Endothelial cell (in vitro differentiated cells): ENCODE data around the gene NTN1. TPM values are rescaled to one million over a fixed set of nuclear protein-coding genes. Genes with fewer than 3 reads are reported as not detected.

Experiments used
- DNase-seq: peaks from one replicate; pipeline ENCODE4 v3.0.0; 2021; ENCODE audit warnings: low spot score
- H3K27ac Mint-ChIP-seq: one replicate; pipeline ENCODE4 v1.8.0; 2021; ENCODE audit warnings: mixed read lengths, inconsistent platforms; ENCODE audit not compliant: unreplicated experiment
- H3K27me3 Mint-ChIP-seq: one replicate; pipeline ENCODE4 v1.8.0; 2021; ENCODE audit warnings: mild to moderate bottlenecking, moderate library complexity, mixed read lengths, inconsistent platforms; ENCODE audit not compliant: unreplicated experiment
- H3K36me3 Mint-ChIP-seq: one replicate; pipeline ENCODE4 v1.8.0; 2021; ENCODE audit warnings: mild to moderate bottlenecking, low read depth, mixed read lengths, inconsistent platforms; ENCODE audit not compliant: unreplicated experiment
- H3K4me1 Mint-ChIP-seq: one replicate; pipeline ENCODE4 v1.8.0; 2021; ENCODE audit warnings: mild to moderate bottlenecking, mixed read lengths, inconsistent platforms; ENCODE audit not compliant: unreplicated experiment
- H3K4me3 Mint-ChIP-seq: one replicate; pipeline ENCODE4 v1.8.0; 2021; ENCODE audit warnings: mild to moderate bottlenecking, mixed read lengths, inconsistent platforms; ENCODE audit not compliant: unreplicated experiment
- H3K9me3 Mint-ChIP-seq: one replicate; pipeline ENCODE4 v1.8.0; 2021; ENCODE audit warnings: mixed read lengths, inconsistent platforms; ENCODE audit not compliant: unreplicated experiment
- CTCF ChIP-seq: fragments of 200-600 bp; sonication (generic); IDR thresholded peaks from one replicate; pipeline ENCODE4 v1.5.0; 2021; ENCODE audit warnings: antibody characterized with exemption; ENCODE audit not compliant: unreplicated experiment
- total RNA-seq: library from RNA; stranded (reverse); fragmentation: NEBNext Ultra II Directional; extraction: Animal tissue kit (Norgen Biotek cat#: 25700); gene quantifications from one replicate; pipeline ENCODE4 v1.2.1, GENCODE V29; 2021; ENCODE audit not compliant: unreplicated experiment

NTN1 gene
- total RNA-seq, 1 donor from 2014 or later: 6.6 TPM

- TF ChIP-seq CTCF: no peak
- H3K27ac Mint-ChIP-seq: no peak overlapping the region
- H3K4me1 Mint-ChIP-seq: no peaks in the 10 kb centered on the region
- H3K4me3 Mint-ChIP-seq: no peak overlapping the region
- peaks cover 4% of the 10 kb centered on the region for H3K36me3 Mint-ChIP-seq
- no peak for DNase-seq
- peaks cover 2% of the 10 kb centered on the region for H3K27me3 Mint-ChIP-seq
- no peaks in the 10 kb centered on the region for H3K9me3 Mint-ChIP-seq
These were observed 51.5 kb downstream of the NTN1 start for GRCh38 chr17:9072696-9073339.

DNA sequence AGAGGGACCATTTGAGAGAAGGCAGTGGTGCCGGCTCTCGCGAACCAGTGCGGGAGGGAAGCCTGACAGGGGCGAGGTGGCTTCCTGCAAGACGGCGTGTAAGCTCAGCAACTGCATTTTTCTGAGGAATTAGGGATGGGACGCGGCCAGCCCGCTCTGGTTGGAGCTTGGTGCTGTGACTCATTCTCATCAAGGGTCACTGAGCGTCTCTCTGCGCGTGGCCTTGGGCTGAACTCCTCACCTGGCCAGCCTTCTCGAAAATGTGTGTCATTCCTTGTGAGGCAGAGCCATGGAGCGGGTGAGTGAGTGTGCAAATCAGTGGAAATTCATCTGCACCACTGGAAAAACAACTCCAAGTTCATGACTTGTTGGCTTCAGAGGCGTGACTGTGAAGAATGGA, 52.8 kb downstream of the NTN1 start:
- no peak for DNase-seq
- TF ChIP-seq CTCF: no peak
- Mint-ChIP-seq H3K4me3 (no peak overlapping the region), H3K36me3 (peaks cover 4% of the 10 kb centered on the region), H3K27ac (no peak overlapping the region), H3K4me1 (no peaks in the 10 kb centered on the region), H3K9me3 (no peaks in the 10 kb centered on the region), H3K27me3 (peaks cover 2% of the 10 kb centered on the region)

GRCh38 chr17:9079461-9080103, 58.3 kb downstream of the NTN1 start:
- H3K27me3 Mint-ChIP-seq: peaks cover 4% of the 10 kb centered on the region
- H3K27ac Mint-ChIP-seq: no peak overlapping the region
- peaks cover 7% of the 10 kb centered on the region for H3K36me3 Mint-ChIP-seq
- H3K9me3 Mint-ChIP-seq: peaks cover 4% of the 10 kb centered on the region
- H3K4me1 Mint-ChIP-seq: peaks cover 4% of the 10 kb centered on the region
- TF ChIP-seq CTCF: no peak
- DNase-seq: peak; percentile 6
- H3K4me3 Mint-ChIP-seq: no peak overlapping the region

GRCh38 chr17:9080296-9080914, 59.1 kb downstream of the NTN1 start:
- Mint-ChIP-seq H3K27ac (peak overlapping the region; percentile 34), H3K4me3 (no peak overlapping the region), H3K36me3 (peaks cover 7% of the 10 kb centered on the region), H3K27me3 (peaks cover 4% of the 10 kb centered on the region), H3K4me1 (peaks cover 4% of the 10 kb centered on the region), H3K9me3 (peaks cover 4% of the 10 kb centered on the region)
- no peak for TF ChIP-seq CTCF
- DNase-seq: no peak

GRCh38 chr17:9080983-9081382, 59.7 kb downstream of the NTN1 start:
- no peak for TF ChIP-seq CTCF
- Mint-ChIP-seq H3K27me3 (peaks cover 4% of the 10 kb centered on the region), H3K36me3 (peaks cover 7% of the 10 kb centered on the region), H3K9me3 (peaks cover 4% of the 10 kb centered on the region), H3K27ac (no peak overlapping the region), H3K4me1 (peaks cover 4% of the 10 kb centered on the region), H3K4me3 (no peak overlapping the region)
- DNase-seq: no peak
